Measurements from ENCODE around the gene POGLUT3.

DNA sequence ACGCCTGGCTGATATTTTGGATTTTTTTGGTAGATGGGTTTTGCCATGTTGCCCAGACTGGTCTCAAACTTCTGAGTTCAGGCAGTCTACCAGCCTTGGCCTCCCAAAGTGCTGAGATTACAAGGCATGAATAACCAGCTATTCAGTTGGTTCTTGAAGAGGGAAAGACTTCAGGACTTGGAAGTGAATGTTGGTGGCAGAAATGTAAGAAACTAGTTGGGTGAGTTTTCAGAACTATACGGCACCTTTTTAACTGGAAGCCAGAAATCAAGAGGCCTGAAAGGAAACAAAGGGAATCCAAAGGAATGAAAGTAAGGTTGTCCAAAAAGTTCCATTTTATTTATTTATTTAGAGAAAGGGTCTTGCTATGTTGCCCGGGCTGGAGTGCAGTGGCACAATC lies 2.9 kb downstream of the POGLUT3 start:
- TF ChIP-seq HOXD13 (CRISPR knock-in tag; IDR thresholded peaks at IDR 0.05; ENCODE audit: borderline replicate concordance) (no peak), ZNF626 (tag by site-specific recombination; IDR thresholded peaks at IDR 0.05) (no peak), YY1 (tag by site-specific recombination; IDR thresholded peaks at IDR 0.05) (no peak)
- TF ChIP-seq, protein P1, sequence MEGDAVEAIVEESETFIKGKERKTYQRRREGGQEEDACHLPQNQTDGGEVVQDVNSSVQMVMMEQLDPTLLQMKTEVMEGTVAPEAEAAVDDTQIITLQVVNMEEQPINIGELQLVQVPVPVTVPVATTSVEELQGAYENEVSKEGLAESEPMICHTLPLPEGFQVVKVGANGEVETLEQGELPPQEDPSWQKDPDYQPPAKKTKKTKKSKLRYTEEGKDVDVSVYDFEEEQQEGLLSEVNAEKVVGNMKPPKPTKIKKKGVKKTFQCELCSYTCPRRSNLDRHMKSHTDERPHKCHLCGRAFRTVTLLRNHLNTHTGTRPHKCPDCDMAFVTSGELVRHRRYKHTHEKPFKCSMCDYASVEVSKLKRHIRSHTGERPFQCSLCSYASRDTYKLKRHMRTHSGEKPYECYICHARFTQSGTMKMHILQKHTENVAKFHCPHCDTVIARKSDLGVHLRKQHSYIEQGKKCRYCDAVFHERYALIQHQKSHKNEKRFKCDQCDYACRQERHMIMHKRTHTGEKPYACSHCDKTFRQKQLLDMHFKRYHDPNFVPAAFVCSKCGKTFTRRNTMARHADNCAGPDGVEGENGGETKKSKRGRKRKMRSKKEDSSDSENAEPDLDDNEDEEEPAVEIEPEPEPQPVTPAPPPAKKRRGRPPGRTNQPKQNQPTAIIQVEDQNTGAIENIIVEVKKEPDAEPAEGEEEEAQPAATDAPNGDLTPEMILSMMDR (tag by site-specific recombination; IDR thresholded peaks at IDR 0.05) = no peak

Data from HEK293 (cell line).